ENCODE measurements around the gene PTPRN2. TPM values are rescaled to one million over a fixed set of nuclear protein-coding genes. Genes with fewer than 3 reads are reported as not detected.
A peak's percentile ranks its signal among the peaks of the same experiment; 100 is the strongest.

PTPRN2 gene
- total and polyA plus RNA-seq, 2 of the 13 experiments (the other 11 are each of a cell fraction or from before 2014, with no cell fraction given): 2.5 to 24.2 TPM

DNA sequence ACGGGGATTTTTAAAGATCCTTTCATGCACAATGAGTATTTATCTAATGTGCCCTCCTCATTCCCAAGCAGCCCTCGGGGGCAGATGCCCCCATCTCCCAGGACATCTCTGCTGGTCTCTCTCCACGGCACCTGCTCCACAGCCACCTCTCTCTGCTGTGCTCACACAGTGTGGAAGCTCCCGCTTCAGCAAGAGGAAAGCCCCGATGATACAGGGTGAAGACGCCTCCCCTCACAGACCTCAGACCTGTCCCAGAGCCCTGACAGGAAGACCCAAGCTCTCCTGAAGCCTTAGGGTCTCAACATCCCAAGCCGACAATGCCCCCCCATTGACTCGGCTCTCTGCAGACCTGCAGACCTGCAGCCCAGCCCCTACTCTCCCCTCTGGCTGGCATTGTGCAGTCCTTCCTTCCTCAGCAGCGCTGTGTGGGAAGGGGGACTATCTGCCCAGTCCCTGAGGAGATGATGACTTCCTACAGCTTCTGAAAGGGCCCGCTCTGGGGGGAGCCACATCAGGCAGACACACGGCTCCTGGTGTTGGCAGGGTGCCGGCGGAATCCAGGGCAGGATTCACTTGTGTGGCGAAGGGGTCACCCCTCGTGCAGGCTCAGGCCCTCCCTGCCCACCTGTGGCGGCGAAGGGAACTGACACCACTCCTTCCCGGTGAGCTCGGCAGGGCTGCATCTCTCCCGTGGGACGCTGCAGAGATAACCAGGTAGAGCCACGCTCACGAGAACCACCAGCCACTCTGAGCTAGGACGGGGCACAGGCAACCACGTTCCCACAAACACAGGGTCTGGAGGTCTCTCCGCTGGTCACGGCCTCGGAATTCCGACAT is 61.8 kb downstream of the PTPRN2 start:
- 86% methylated on average over 12 of the region's 29 CpGs for WGBS (ENCODE audit: low lambda C conversion rate)
- Histone ChIP-seq H4K20me1 (ENCODE audit: insufficient read depth, low read length) (peaks cover 80% of the 10 kb centered on the region), H2AFZ (ENCODE audit: low read length) (no peak overlapping the region), H3K4me2 (ENCODE audit: low read depth, low read length) (no peak overlapping the region), H3K9ac (ENCODE audit: insufficient read depth, low read depth, low read length) (no peak overlapping the region), H3K27ac (ENCODE audit: extremely low read length, insufficient read depth, low read length) (no peak overlapping the region), H3K79me2 (ENCODE audit: insufficient read depth, low read length) (peaks cover 9% of the 10 kb centered on the region), H3K9me3 (ENCODE audit: low read length) (no peaks in the 10 kb centered on the region), H3K4me1 (ENCODE audit: insufficient read depth, low read length) (peaks cover 52% of the 10 kb centered on the region), H3K4me3 (replicated peaks in 1 of 3; ENCODE audit: insufficient read depth in 1 of 3, low read depth in 2 of 3, low read length in 3 of 3) (no peak overlapping the region), H3K27me3 (ENCODE audit: control insufficient read depth in 1 of 2, insufficient read depth in 2 of 2, low read length in 2 of 2) (no peaks in the 10 kb centered on the region), H3K36me3 (replicated peaks in 1 of 2; ENCODE audit: control insufficient read depth in 1 of 2, insufficient read depth in 2 of 2, low read length in 2 of 2) (peaks cover 5 to 12% of the 10 kb centered on the region in 2 experiments; a peak in 4 of 5 replicates)
- in situ Hi-C loops (cut with HindIII; ENCODE audit: extremely low pct_ligation_motif_present, low pct_unique_long_range_greater_than_20kb) (no loop called here), intact Hi-C loops (cut with micrococcal nuclease; ENCODE audit: unreplicated experiment) (no loop called here)
- no TSS peak for BruUV-seq (replicated peaks)
- no peak for DNase-seq (ENCODE audit: low spot score)
- CTCF ChIA-PET (ENCODE audit: low intra/inter-chr PET ratio, low total read pairs): no interaction called here
- ATAC-seq: peak; percentile 11; the same call in 2 of the 3 replicates
- TF ChIP-seq ZNF382 (CRISPR knock-in tag; IDR thresholded peaks at IDR 0.05; ENCODE audit: borderline replicate concordance) (no peak), NFYB (CRISPR knock-in tag; IDR thresholded peaks at IDR 0.05) (no peak), MATR3 (CRISPR knock-in tag; IDR thresholded peaks at IDR 0.05) (no peak)
- POLR2A ChIA-PET: interaction anchor here (0.6 to 1.7 kb wide), 2 partner anchors 56 to 58 kb away, joined by 3 to 4 read pairs; no protein-coding TSS in a partner anchor
- no peak for FAIRE-seq

DNA sequence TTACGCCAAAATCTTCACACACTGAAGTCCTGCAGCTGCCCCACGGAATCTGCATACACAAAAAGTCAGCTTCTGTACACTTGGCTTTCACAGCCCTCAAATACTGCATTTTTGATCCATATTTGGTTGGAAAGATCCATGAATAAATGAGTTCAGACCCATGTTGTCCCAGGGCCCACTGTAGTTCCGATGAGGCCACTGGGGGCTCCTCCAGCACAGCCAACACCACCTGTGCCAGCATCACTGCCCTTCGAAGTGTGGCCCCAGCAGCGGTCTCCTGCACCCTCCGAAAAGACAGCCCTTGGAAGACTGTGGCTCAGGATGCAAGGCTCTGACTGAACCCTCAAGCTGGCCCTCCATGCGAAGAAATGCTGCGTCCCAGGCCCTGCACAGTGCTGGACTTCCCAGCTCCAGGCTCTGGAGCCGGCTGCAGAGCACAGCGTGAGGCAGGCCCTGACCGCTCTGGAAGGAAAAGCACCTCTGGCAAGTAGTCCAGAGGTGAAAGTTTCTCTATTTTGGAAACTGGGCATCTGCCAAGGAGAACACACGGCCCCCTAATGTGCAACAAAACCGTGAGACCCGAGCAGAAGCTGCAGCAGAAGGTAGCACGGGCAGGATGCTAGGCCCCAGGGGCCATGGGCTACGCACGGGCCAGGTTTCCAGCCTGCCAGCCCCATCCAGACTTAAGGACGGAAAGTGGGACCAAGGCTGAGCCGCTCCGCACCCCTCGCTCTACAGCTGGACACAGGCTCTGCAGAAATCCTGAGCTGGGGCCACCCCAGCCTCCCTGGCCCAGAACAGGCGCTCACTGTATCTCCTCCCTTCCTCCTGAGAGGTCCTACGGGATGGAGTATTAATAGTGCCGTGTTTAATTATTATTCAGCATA is 62.6 kb downstream of the PTPRN2 start:
- H3K9ac ChIP-seq (ENCODE audit: insufficient read depth, low read depth, low read length): no peak overlapping the region
- intact Hi-C loops (cut with micrococcal nuclease; ENCODE audit: unreplicated experiment): no loop called here
- POLR2A ChIA-PET: interaction anchor here (0.6 to 1.7 kb wide), 2 partner anchors 57 to 59 kb away, joined by 3 to 4 read pairs; no protein-coding TSS in a partner anchor
- no peak overlapping the region for H3K4me3 ChIP-seq (replicated peaks in 1 of 3; ENCODE audit: insufficient read depth in 1 of 3, low read depth in 2 of 3, low read length in 3 of 3)
- in situ Hi-C loops (cut with HindIII; ENCODE audit: extremely low pct_ligation_motif_present, low pct_unique_long_range_greater_than_20kb): no loop called here
- TF ChIP-seq ARNT2 (CRISPR knock-in tag; IDR thresholded peaks at IDR 0.05; ENCODE audit: low read depth): 0 out of 2 replicates have a peak, but pooled peaks have one; percentile 1
- TF ChIP-seq FOXK1 (CRISPR knock-in tag; IDR thresholded peaks at IDR 0.05; ENCODE audit: borderline replicate concordance, low read depth): no peak
- TF ChIP-seq KDM6A (CRISPR knock-in tag; IDR thresholded peaks at IDR 0.05; ENCODE audit: low read depth): no peak
- H3K79me2 ChIP-seq (ENCODE audit: insufficient read depth, low read length): peaks cover 6% of the 10 kb centered on the region
- no peaks in the 10 kb centered on the region for H3K9me3 ChIP-seq (ENCODE audit: low read length)
- CTCF ChIA-PET (ENCODE audit: low intra/inter-chr PET ratio, low total read pairs): no interaction called here
- FAIRE-seq (no peak), ATAC-seq (peak; percentile 74), DNase-seq (ENCODE audit: low spot score) (no peak)
- H3K27ac ChIP-seq (ENCODE audit: extremely low read length, insufficient read depth, low read length): peak overlapping the region; percentile 27
- peaks cover 52% of the 10 kb centered on the region for H3K4me1 ChIP-seq (ENCODE audit: insufficient read depth, low read length)
- H3K27me3 ChIP-seq (ENCODE audit: control insufficient read depth in 1 of 2, insufficient read depth in 2 of 2, low read length in 2 of 2): no peaks in the 10 kb centered on the region
- H3K36me3 ChIP-seq (replicated peaks in 1 of 2; ENCODE audit: control insufficient read depth in 1 of 2, insufficient read depth in 2 of 2, low read length in 2 of 2): peaks cover 5 to 18% of the 10 kb centered on the region in 2 experiments; a peak in 4 of 5 replicates
- H4K20me1 ChIP-seq (ENCODE audit: insufficient read depth, low read length): peaks cover 75% of the 10 kb centered on the region
- WGBS (ENCODE audit: low lambda C conversion rate): 82% methylated on average over 16 of the region's 24 CpGs
- no peak overlapping the region for H2AFZ ChIP-seq (ENCODE audit: low read length)
- H3K4me2 ChIP-seq (ENCODE audit: low read depth, low read length): no peak overlapping the region
- BruUV-seq (replicated peaks): no TSS peak
